Mesenteric fat pad (tissue), 1 donor: Measurements from ENCODE around the gene FETUB. TPM values are rescaled to one million over a fixed set of nuclear protein-coding genes. Genes with fewer than 3 reads are reported as not detected.

Source experiments
- total RNA-seq: library from RNA; stranded (reverse); fragmentation: NEBNext Ultra II Directional; extraction: Animal tissue kit (Norgen Biotek cat#: 25700); gene quantifications from one replicate; pipeline ENCODE4 v1.2.1, GENCODE V29; 2021
- donor health status: DM: yes; HTN: yes; CAD: no.

The FETUB gene
- total RNA-seq, 1 donor from 2014 or later = not detected

Other genes with a start within 250 kb of the FETUB start
- gene CRYGS, start 96.0 kb upstream of the FETUB start, total RNA-seq = 3.1 TPM
- gene TBCCD1, start 73.1 kb upstream of the FETUB start, total RNA-seq = 13.1 TPM
- 47.0 TPM for gene DNAJB11, start 69.7 kb upstream of the FETUB start, total RNA-seq
- not detected for gene AHSG, start 27.3 kb upstream of the FETUB start, total RNA-seq
- gene HRG, start 25.6 kb downstream of the FETUB start, total RNA-seq = not detected
- gene KNG1, start 77.0 kb downstream of the FETUB start, total RNA-seq = not detected
- 237 TPM for gene EIF4A2, start 143.2 kb downstream of the FETUB start, total RNA-seq
- 6.4 TPM for gene RFC4, start 166.1 kb downstream of the FETUB start, total RNA-seq
- 1,676 TPM for gene ADIPOQ, start 202.3 kb downstream of the FETUB start, total RNA-seq